ENCODE results near the gene TNNC1. TPM values are rescaled to one million over a fixed set of nuclear protein-coding genes. Genes with fewer than 3 reads are reported as not detected.

TNNC1 gene
- total RNA-seq, 1 donor from 2014 or later: not detected

DNA sequence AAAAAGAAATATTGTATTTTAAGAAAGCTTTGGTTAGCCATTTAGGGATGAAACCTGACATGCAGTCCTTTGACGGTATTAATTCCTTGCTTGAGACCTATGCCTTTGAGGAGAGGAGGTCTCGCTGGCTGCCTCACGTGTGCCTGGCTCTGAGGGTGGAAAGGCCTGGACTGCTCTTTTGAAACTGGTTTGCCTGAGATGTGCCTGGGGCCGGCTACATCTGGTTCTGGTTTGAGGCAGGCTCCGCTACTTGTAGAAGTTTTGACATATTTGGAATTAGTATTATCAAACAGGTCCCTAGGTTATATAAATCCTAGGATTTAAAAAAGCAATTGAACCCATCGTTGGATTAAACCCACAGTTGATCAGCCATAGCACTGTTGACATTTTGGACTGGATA, 8.0 kb upstream of the TNNC1 start:
- H3K9me3 Mint-ChIP-seq: no peaks in the 10 kb centered on the region
- no peak for DNase-seq (ENCODE audit: low read depth, low spot score)
- H3K36me3 Mint-ChIP-seq (ENCODE audit: low read depth): peaks cover 21% of the 10 kb centered on the region
- peaks cover 16% of the 10 kb centered on the region for H3K4me1 Mint-ChIP-seq
- H3K27me3 Mint-ChIP-seq (ENCODE audit: low read depth): no peaks in the 10 kb centered on the region
- H3K27ac Mint-ChIP-seq (ENCODE audit: unreplicated experiment): no peak overlapping the region
- TF ChIP-seq, protein P1, sequence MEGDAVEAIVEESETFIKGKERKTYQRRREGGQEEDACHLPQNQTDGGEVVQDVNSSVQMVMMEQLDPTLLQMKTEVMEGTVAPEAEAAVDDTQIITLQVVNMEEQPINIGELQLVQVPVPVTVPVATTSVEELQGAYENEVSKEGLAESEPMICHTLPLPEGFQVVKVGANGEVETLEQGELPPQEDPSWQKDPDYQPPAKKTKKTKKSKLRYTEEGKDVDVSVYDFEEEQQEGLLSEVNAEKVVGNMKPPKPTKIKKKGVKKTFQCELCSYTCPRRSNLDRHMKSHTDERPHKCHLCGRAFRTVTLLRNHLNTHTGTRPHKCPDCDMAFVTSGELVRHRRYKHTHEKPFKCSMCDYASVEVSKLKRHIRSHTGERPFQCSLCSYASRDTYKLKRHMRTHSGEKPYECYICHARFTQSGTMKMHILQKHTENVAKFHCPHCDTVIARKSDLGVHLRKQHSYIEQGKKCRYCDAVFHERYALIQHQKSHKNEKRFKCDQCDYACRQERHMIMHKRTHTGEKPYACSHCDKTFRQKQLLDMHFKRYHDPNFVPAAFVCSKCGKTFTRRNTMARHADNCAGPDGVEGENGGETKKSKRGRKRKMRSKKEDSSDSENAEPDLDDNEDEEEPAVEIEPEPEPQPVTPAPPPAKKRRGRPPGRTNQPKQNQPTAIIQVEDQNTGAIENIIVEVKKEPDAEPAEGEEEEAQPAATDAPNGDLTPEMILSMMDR (conservative IDR thresholded peaks at IDR 0.05): no peak
- no peak overlapping the region for H3K4me3 Mint-ChIP-seq

DNA sequence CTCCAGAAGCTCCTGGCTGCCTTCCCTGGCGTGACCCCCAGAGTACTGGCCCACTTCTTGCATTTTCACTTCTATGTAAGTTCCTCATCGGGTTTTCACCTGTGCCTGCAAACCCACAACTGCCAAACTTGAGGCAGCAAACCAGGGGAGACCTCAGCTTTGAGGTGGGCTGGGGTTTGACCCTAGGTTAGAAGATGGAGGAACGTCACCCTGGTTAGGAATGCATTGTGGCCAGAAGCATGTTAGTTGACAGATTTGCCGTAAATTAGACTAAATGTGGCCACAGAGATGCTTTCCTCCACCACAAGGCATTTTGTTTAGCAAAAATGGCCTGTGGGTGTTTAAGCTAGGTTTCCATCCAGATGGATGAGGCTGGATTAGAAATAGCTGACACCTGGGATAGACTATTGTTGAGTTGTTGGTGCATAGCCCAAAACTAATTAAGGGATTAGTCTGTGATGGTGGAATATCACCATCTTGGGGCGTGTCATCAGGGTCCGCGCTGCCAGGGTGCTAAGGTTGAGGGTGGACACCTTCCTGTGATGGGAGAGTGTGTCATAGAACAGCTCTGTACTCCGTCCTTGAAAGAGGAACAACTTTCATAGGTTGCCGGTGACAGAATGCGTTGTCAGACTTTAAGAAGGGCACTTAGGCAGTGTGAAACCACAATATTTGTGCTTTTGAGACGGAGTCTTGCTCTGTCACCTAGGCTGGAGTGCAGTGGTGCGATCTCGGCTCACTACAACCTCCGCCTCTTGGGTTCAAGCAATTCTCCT, 5.1 kb upstream of the TNNC1 start:
- Mint-ChIP-seq H3K27me3 (ENCODE audit: low read depth) (no peaks in the 10 kb centered on the region), H3K27ac (ENCODE audit: unreplicated experiment) (no peak overlapping the region), H3K9me3 (no peaks in the 10 kb centered on the region), H3K4me3 (no peak overlapping the region), H3K36me3 (ENCODE audit: low read depth) (peaks cover 18% of the 10 kb centered on the region), H3K4me1 (peaks cover 33% of the 10 kb centered on the region)
- DNase-seq (ENCODE audit: low read depth, low spot score): no peak
- TF ChIP-seq, protein P1 (conservative IDR thresholded peaks at IDR 0.05): no peak

DNA sequence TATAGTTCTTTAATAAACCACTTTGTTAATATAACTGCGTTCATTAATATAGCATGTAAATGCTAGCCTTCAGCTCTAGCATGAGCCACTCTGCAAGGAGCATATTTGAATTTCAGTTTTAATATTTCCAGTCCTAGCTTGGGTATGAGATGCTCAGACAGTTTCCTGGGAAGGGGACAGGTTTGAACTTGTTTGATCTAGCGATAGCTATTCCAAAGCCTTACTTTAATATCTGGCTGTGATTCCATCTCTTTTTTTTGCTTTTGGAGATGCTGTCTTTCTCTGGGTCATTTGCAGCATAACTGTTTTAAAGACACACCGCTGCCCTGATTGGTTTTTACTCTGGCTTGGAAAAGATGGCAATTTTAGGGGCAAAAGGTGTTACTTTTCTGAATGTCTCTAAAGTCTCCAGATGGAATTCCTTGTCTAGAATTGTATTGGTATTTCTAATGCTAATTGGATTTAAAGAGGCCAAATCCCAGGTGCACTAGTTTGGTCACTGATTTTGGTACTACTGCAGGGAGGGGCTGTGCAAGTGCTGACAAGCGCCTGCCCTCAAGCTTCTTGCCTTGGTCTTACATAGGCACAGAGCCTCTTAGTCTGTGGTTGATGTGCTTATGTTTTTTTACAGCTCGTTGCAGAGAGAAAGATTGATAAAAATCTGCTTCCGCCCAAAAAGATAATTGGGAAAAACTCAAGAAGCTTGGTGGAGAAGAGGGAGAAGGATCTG, 4.4 kb upstream of the TNNC1 start:
- no peaks in the 10 kb centered on the region for H3K27me3 Mint-ChIP-seq (ENCODE audit: low read depth)
- peak overlapping the region; percentile 94 for H3K4me3 Mint-ChIP-seq
- H3K27ac Mint-ChIP-seq (ENCODE audit: unreplicated experiment): no peak overlapping the region
- peaks cover 16% of the 10 kb centered on the region for H3K36me3 Mint-ChIP-seq (ENCODE audit: low read depth)
- H3K9me3 Mint-ChIP-seq: no peaks in the 10 kb centered on the region
- DNase-seq (ENCODE audit: low read depth, low spot score): no peak
- H3K4me1 Mint-ChIP-seq: peaks cover 37% of the 10 kb centered on the region
- TF ChIP-seq, protein P1 (conservative IDR thresholded peaks at IDR 0.05): no peak

DNA sequence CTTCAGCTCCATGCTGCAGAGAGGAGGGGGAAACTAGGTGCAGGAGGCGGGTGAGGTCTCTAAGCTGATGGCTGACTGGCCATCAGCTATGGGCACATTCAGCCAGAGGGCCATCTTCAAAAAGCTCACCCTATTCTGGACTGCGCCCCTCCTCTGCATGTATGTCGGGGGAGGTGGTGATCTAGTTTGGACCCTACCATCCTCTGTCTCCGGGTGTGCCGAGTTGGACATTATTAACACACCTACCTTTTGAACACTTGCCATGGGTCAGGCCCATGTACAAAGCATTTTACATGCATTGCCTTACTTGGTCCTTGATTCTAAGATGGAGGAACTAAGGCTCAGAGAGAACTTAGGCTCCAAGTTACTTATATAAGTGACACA, 3.0 kb upstream of the TNNC1 start:
- Mint-ChIP-seq H3K27ac (ENCODE audit: unreplicated experiment) (peak overlapping the region; percentile 63), H3K36me3 (ENCODE audit: low read depth) (peaks cover 13% of the 10 kb centered on the region), H3K4me3 (peak overlapping the region; percentile 94), H3K4me1 (peaks cover 38% of the 10 kb centered on the region), H3K27me3 (ENCODE audit: low read depth) (no peaks in the 10 kb centered on the region), H3K9me3 (no peaks in the 10 kb centered on the region)
- TF ChIP-seq, protein P1 (conservative IDR thresholded peaks at IDR 0.05): no peak
- no peak for DNase-seq (ENCODE audit: low read depth, low spot score)

DNA sequence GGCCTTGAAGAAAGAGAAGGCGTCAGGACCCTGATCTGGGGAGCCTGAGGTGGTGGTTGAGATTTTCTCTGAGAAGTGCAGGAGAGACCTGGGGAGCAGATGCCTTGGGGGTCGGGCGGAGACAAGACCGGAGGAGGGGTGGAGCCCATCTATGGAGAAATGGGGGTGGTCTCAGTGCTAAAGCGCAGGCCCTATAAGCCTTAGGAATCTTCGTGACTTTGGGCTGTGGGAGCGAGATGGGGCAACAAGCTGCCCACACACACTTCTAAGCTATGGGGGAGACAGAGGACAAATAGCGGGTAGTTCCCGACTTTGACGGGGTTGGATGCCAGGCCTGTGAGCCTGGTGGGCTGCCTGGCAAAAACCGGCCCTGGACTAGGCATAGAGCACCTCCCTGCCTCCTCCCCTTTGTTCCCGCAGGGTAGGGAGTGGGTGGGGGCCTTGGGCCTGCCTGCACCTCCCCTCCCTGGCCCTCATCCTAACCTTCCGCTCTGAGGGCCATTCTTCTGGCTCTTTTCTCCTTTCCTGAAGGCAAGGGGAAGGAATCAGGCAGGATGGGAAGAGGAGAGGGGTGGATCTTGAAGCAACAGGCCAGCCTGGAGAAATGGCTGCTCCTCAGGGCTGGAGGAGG, 2.4 kb upstream of the TNNC1 start:
- Mint-ChIP-seq H3K9me3 (no peaks in the 10 kb centered on the region), H3K36me3 (ENCODE audit: low read depth) (peaks cover 13% of the 10 kb centered on the region), H3K4me1 (peaks cover 43% of the 10 kb centered on the region), H3K4me3 (peak overlapping the region; percentile 94), H3K27ac (ENCODE audit: unreplicated experiment) (peak overlapping the region; percentile 83), H3K27me3 (ENCODE audit: low read depth) (no peaks in the 10 kb centered on the region)
- TF ChIP-seq, protein P1 (conservative IDR thresholded peaks at IDR 0.05): no peak
- no peak for DNase-seq (ENCODE audit: low read depth, low spot score)

Data from neural crest cell (in vitro differentiated cells).